NCI-H1930 (cell line): ENCODE data around the gene ALPG.
A peak's percentile ranks its signal among the peaks of the same experiment; 100 is the strongest.
"Not testable (repeated sequence)": the region's sequence is repeated elsewhere in the genome, so short reads cannot be mapped to it uniquely, and the experiment has no call there.

Experiments used
- DNase-seq, 2 experiments: peaks; one replicate each; lab custom pipeline; 2025; lab: John Stamatoyannopoulos, UW

ALPG gene

DNA sequence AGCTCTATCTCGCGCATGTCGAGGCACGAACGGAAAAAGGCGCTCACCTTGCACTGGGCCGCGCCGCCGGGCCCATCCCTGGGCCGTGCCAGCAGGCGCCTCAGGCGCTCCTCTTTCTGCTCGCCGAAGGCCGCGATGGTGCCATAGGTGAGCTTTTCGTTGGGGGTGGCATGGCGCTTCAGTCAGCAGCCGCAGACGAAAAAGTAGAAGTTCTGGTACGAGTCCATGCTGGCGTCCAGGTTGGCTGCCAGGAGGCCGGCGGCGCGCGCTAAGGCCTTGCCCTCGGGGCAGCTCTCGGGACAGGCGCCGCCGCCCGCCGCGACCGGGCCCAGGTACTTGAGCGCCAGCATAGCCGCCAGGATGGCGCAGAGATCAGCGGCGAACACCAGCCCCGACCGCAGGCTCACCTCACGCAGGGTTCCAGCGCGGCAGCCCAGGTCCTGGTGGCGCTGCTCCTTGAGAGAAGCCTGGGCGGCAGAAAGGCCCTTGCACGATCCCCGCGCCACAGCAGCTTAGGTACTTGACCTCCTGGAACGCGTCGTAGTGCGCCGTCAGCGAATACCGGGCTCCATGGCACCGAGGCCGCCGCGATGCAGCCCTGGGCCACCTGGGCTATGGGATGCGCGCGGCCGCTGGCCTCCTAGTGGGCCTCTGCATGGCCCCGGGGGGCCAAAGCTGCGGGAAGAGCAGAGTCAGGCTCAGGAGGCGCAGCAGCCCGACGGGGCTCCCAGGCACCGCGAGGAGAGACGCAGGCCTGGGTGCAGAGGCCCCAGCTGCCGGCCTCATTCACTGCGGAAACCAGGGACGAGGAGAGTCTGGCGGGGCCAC lies 12.8 kb downstream of the ALPG start:
- no peak for DNase-seq

DNA sequence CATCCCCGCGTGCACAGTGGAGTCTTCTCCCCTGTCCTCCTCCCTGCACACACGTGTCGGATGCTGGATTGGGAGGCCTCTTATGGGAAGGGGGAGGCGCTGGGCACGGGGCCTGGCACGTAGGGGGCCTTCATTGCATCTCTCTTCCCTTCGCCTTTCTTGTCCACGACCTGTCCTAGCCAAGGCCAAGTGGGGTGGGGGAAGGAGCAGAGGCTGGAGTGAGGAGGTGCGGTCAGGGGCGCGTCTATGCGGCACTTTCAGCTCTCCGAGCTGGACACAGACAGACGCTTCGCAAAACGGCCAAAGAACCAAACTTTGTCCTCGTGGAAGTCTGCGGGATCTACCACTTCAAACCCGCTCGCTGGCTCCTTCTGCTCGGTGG lies 13.4 kb downstream of the ALPG start:
- no peak for DNase-seq

GRCh38 chr2:232420463-232421188 lies 14.0 kb downstream of the ALPG start:
- DNase-seq: peak; percentile 45 to 60

DNA sequence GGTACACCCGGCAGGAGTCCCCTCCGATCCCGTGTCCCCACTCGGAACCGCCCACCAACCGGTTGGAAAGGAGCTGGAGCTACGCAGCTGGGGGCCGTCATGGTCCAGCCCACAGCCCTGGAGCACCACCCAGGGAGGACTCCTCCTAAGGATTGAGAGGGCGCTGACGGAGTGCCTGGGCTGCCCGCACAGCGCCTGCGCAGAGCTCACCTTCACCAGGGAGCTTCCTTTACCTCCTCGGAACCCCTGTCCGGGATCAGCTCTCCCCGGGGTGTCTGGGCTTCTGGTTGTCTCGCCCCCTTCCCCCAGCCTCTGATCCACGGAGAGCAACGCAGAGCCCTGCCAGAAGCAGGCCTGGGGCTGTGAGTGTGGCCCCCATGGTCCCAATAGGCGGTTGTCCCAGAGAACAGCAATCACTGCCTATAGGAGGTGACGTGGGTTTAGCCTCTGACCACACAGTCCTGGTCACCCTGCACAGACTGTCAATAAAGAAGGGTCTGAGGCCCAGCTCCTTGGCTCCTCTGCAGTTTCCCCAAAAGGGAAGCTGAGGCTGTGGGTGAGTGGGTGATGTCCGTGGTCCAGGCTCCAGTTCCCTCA lies 14.6 kb downstream of the ALPG start:
- peak; percentile 37 to 41 for DNase-seq

GRCh38 chr2:232422051-232422450 lies 15.4 kb downstream of the ALPG start:
- no peak for DNase-seq

GRCh38 chr2:232422996-232423395 lies 16.4 kb downstream of the ALPG start:
- not testable (repeated sequence) for DNase-seq

GRCh38 chr2:232423407-232423806 lies 16.8 kb downstream of the ALPG start:
- DNase-seq: not testable (repeated sequence)

DNA sequence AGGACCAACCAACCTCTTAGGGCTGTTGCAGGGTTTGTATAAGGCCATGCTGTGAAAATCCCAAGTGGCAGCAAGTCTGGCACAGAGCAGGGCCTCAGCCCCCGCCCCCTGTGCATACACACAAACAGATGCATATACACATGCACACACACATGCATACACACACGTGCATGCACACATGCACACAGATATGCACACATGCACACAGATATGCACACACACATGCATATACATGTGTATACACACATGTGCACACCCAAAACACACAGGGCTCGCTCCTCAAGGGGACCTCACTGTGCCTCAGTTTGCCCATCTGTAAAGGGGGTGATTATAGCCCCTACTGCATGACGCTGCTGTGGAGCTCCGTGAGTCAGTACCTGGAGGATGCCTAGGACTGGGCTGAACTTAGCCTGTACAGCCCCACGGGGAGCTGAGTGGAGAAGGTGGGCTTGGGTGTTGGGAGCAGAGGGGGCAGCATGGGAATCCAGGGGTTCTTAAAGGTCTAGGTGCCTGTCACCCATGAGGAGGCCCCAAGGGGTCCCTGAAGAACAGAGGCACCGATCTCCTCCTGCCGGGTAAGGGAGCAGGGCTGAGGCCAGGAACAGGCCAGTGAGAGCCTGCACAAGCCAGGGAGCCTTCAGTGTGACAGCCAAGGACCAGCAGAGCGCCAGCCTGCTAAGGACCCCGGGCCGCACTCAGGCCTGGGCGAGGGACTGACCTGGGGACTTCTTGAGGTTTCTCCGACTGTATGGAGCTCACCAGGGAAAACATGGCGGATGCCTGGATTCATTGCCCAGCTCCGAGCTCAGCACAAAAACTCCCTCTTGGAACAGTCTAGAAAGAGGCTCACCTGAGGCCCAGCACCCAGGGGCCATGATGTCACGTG lies 25.3 kb downstream of the ALPG start:
- no peak for DNase-seq

- DNase-seq: no peak
These were observed 26.0 kb downstream of the ALPG start for GRCh38 chr2:232432598-232433184.

DNA sequence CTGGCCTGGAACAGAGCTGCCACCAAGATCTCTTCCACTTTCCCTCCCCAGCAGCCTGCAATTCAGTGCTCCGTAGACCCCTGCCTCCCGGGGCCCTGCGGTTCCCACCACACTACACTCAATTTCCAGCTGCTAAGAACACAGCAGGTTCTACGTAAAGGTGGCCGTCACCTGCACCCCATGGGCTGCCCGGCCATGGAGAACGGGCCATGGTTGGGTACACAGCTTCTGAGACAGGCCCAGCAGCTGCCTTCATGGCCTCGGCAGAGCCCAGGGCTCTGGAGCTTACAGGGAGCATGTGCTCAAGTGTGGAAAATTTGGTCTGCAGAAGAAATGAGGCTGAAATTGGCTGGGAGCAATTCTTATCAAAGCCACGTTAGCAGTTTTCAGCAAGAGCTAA lies 27.0 kb downstream of the ALPG start:
- DNase-seq: not testable (repeated sequence)

DNA sequence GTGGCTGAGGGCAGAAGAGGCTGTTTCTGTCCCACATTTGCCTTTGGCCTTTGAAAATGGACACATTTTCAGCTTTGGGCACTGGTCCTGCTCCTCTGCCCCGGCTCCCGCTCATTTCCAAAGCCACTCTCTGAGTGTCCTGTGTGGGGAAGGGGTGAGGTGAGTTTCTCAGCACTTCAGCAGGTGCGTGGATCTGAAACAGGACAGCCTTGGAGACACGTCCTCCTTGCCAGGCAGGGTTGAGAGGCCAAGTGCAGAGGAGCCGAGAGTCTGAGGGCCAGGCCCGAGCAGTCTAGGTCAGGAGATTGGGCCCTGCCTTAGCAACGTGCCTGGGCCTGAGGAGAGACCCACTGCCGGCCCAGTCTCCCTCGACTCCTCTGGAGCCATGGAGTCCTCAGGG lies 27.4 kb downstream of the ALPG start:
- DNase-seq: no peak

GRCh38 chr2:232434563-232435374 lies 28.1 kb downstream of the ALPG start:
- DNase-seq: no peak

DNA sequence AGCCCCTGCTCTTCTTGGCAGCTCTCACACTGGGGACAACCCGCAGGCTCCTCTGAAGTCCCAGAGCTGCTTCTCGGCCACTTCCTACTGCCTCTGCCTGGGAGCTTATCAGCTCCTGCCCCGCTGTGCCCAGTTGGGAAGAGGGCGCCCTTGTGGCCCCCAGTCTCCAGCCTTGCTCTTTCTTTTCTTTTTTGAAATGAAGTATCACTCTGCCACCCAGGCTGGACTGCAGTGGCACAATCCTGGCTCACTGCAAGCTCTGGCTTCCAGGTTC lies 28.7 kb downstream of the ALPG start:
- DNase-seq: no peak

DNA sequence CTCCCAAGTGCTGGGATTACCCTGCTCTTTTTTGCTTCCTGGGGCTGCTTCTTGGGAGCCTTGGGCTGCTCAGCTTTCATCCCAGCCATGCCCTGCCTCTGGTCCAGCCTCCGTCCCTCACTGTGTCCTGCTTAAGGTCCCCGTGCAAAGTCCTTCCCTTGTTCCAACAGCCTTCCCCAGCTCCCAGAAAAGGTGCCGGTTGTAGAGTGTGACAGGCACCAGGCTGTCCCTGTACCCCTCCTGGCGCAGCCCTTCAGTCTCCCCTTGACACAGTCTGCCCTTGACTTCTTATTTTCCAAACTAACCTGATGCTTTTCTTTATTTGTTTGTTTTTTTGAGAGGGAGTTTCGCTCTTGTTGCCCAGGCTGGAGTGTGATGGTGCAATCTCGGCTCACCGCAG lies 29.2 kb downstream of the ALPG start:
- DNase-seq: no peak

GRCh38 chr2:232436381-232437194 lies 29.9 kb downstream of the ALPG start:
- DNase-seq: no peak

GRCh38 chr2:232437195-232437571 lies 30.5 kb downstream of the ALPG start:
- no peak for DNase-seq

DNA sequence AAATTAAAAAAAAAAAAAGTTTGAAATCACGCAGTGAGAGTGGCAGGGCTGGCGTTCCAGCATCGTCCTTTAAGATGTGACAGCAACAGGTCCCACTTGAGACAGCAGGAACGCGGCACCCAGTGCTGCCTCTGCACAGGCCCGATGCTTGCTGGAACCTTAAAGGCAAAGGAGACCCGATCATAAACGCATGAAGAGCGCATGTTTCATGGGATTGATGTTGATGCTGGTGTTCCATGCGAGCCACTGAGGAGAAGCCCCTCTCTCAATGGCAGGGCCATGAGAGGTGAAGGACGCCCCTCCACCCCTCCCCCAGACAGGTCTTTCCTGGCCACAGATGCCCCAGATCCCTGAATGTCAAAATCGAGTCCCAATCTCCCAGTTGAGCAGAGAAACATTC lies 31.4 kb downstream of the ALPG start:
- DNase-seq: no peak

- DNase-seq: peak in 1 of 2 experiments; percentile 15
These were observed 32.5 kb downstream of the ALPG start for GRCh38 chr2:232438951-232439757.

GRCh38 chr2:232439758-232440135 lies 33.1 kb downstream of the ALPG start:
- DNase-seq: no peak
